ENCODE data around the gene PBX3. TPM values are rescaled to one million over a fixed set of nuclear protein-coding genes. Genes with fewer than 3 reads are reported as not detected.

PBX3 gene
- total and polyA plus RNA-seq, 2 of the 13 experiments (the other 11 are each of a cell fraction or from before 2014, with no cell fraction given) = 6.0 to 11.2 TPM

- no peak for TF ChIP-seq ZNF121 (CRISPR knock-in tag; IDR thresholded peaks at IDR 0.05)
- TF ChIP-seq CEBPG (CRISPR knock-in tag; IDR thresholded peaks at IDR 0.05) = peak; percentile 51
- peak; percentile 46; the same call in 1 of the 2 replicates for TF ChIP-seq CEBPB (IDR thresholded peaks at IDR 0.05; ENCODE audit: borderline replicate concordance, low read depth, low read length)
- TF ChIP-seq IRF2 (CRISPR knock-in tag; IDR thresholded peaks at IDR 0.05) = no peak
- no peak for TF ChIP-seq KAT7 (CRISPR knock-in tag; IDR thresholded peaks at IDR 0.05; ENCODE audit: borderline replicate concordance)
- TF ChIP-seq RARA (CRISPR knock-in tag; IDR thresholded peaks at IDR 0.05) = no peak
- no peak for TF ChIP-seq MATR3 (CRISPR knock-in tag; IDR thresholded peaks at IDR 0.05)
- no peak for TF ChIP-seq ZNF800 (CRISPR knock-in tag; IDR thresholded peaks at IDR 0.05)
- no peak for TF ChIP-seq SOX13 (IDR thresholded peaks at IDR 0.05)
- TF ChIP-seq SOX13 (CRISPR knock-in tag; conservative IDR thresholded peaks at IDR 0.05 in 1 of 2, IDR thresholded peaks at IDR 0.05 in 1 of 2) = peak in 1 of 2 experiments; percentile 54; a peak in 2 of 4 replicates
- no peak for TF ChIP-seq BHLHE40 (IDR thresholded peaks at IDR 0.05; ENCODE audit: low read length)
- no peak for TF ChIP-seq REST (IDR thresholded peaks at IDR 0.05; ENCODE audit: borderline replicate concordance in 1 of 2, low read depth in 1 of 2, low read length in 2 of 2)
Measured at GRCh38 chr9:125852386-125852785, 105.2 kb downstream of the PBX3 start (continued).

Measured in HepG2 (cell line).